Psoas muscle (tissue), 8 donors: ENCODE data around the gene S1PR5. TPM values are rescaled to one million over a fixed set of nuclear protein-coding genes. Genes with fewer than 3 reads are reported as not detected.

Experiments
- ATAC-seq, 4 donors: fragments of 200-7000 bp; cut with Tn5 transposase; one replicate each; pipeline ENCODE4 v1.9.1; 2020; ENCODE audit warnings: moderate library complexity in 3 of 4, mild to moderate bottlenecking in 2 of 4
- DNase-seq, 2 donors: peaks; one replicate each; pipeline ENCODE4 v3.0.0-alpha.2; 2020
- H3K27ac ChIP-seq: fragments of 200-600 bp; one replicate; pipeline ENCODE4 v1.8.0; 2022
- H3K27me3 ChIP-seq, 3 donors: fragments of 200-600 bp in 1 of 3; one replicate each; pipeline versions ENCODE4 v1.6.1 to v1.8.0; 2013 to 2022; ENCODE audit warnings: low read length in 2 of 3, mild to moderate bottlenecking in 2 of 3, moderate library complexity in 1 of 3; ENCODE audit not compliant: insufficient read depth in 3 of 3
- H3K36me3 ChIP-seq, 2 donors: fragments of 200-600 bp in 1 of 2; one replicate each; pipeline versions ENCODE4 v1.6.1 to v1.8.0; 2013 to 2022; ENCODE audit warnings: low read depth in 1 of 2, mild to moderate bottlenecking in 1 of 2, moderate library complexity in 1 of 2; ENCODE audit not compliant: insufficient read depth in 1 of 2
- H3K4me1 ChIP-seq: fragments of 200-600 bp; one replicate; pipeline ENCODE4 v1.8.0; 2022
- H3K4me3 ChIP-seq: fragments of 200-600 bp; one replicate; pipeline ENCODE4 v1.8.0; 2022; ENCODE audit warnings: mild to moderate bottlenecking
- H3K9me3 ChIP-seq: fragments of 200-600 bp; one replicate; pipeline ENCODE4 v1.8.0; 2022
- WGBS, 3 donors: extraction: QIAGEN DNeasy Blood & Tissue Kit; methylation state at CpG; one replicate each; pipeline versions ENCODE4 v1.1.6 to v1.1.7; 2013; 5-methylcytosine and 5-hydroxymethylcytosine counted together
- intact Hi-C, 2 donors: fragments of 100-400 bp; cut with DNase I; formaldehyde crosslinking; loops; one replicate each; pipeline versions ENCODE4 v1.11.0 to v1.14.2; 2022
- polyA plus RNA-seq, 3 donors: library from polyadenylated mRNA; stranded (reverse); fragments of 200-250 nt; gene quantifications; one replicate each; pipeline ENCODE4 v1.2.3, GENCODE V29; 2013
- total RNA-seq, 4 donors: library from RNA; stranded (reverse); fragmentation: NEBNext Ultra II Directional in 2 of 4; extraction: Animal tissue kit (Norgen Biotek cat#: 25700) in 2 of 4; gene quantifications; one replicate each; pipeline versions ENCODE4 v1.2.1 to v1.2.4, GENCODE V29; 2021 to 2023
- TF ChIP-seq, protein P1 (sequence below): fragments of 200-600 bp; IDR thresholded peaks from one replicate; pipeline ENCODE4 v1.8.0; 2022; ENCODE audit warnings: antibody characterized with exemption
- donor health status: healthy with polysubstance abuse.
- donor health status: DM: no; HTN: no; CAD: no; lungs with moderate emphysema.
- donor health status: Bipolar disorder and iron deficiency.
- donor health status: healthy.
- donor health status: DM: yes; HTN: yes; CAD: no.
- donor health status: DM: no; HTN: no; CAD: no.
- donor health status: DM: no; HTN: no; CAD: no.
- donor health status: DM: yes; HTN: yes; CAD: no.

S1PR5 gene
- total and polyA plus RNA-seq, 7 donors = 0.07 to 0.30 (median 0.15) TPM

- Histone ChIP-seq H3K36me3 (no peaks in the 10 kb centered on the region), H3K27me3 (peaks cover 0 to 70% (median 30%) of the 10 kb centered on the region in 3 donors), H3K4me3 (peak overlapping the region; percentile 52), H3K9me3 (no peaks in the 10 kb centered on the region), H3K4me1 (no peaks in the 10 kb centered on the region), H3K27ac (no peak overlapping the region)
- DNase-seq = no peak
- intact Hi-C loops = no loop called here
- TF ChIP-seq, protein P1, sequence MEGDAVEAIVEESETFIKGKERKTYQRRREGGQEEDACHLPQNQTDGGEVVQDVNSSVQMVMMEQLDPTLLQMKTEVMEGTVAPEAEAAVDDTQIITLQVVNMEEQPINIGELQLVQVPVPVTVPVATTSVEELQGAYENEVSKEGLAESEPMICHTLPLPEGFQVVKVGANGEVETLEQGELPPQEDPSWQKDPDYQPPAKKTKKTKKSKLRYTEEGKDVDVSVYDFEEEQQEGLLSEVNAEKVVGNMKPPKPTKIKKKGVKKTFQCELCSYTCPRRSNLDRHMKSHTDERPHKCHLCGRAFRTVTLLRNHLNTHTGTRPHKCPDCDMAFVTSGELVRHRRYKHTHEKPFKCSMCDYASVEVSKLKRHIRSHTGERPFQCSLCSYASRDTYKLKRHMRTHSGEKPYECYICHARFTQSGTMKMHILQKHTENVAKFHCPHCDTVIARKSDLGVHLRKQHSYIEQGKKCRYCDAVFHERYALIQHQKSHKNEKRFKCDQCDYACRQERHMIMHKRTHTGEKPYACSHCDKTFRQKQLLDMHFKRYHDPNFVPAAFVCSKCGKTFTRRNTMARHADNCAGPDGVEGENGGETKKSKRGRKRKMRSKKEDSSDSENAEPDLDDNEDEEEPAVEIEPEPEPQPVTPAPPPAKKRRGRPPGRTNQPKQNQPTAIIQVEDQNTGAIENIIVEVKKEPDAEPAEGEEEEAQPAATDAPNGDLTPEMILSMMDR = no peak
- ATAC-seq = peak in 3 of 4 donors; percentile 7 to 40 (median 35)
- 2 to 3% (median 2%) methylated on average over 24 to 27 of the region's 27 CpGs for WGBS, 3 donors
Measured at GRCh38 chr19:10517760-10518443, 655 bp upstream of the S1PR5 start.

GRCh38 chr19:10516671-10517286, 468 bp downstream of the S1PR5 start:
- Histone ChIP-seq H3K27ac (no peak overlapping the region), H3K4me3 (peak overlapping the region; percentile 52), H3K27me3 (peaks cover 0 to 80% (median 30%) of the 10 kb centered on the region in 3 donors)

DNA sequence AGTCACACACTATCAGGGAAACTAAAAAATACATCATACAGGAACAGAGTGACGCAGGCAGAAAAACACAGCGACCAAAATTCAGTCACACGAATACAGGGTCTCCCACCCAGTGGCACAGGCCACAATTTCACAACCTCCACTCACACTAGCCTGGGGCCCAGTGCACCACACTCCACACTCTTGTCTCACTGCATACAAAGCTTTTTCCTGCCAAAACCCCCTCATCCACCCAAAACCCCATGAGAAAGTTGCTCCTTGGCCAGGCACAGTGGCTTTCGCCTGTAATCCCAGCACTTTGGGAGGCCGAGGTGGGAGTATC, 1.2 kb downstream of the S1PR5 start:
- 91 to 94% (median 93%) methylated on average over 5 of the region's 5 CpGs for WGBS, 3 donors

More at GRCh38 chr19:10516671-10517286, 468 bp downstream of the S1PR5 start:
- ATAC-seq (no peak), DNase-seq (no peak)
- TF ChIP-seq, protein P1 = no peak
- 47 to 54% (median 53%) methylated on average over 10 of the region's 10 CpGs for WGBS, 3 donors
- Histone ChIP-seq H3K9me3 (no peaks in the 10 kb centered on the region), H3K4me1 (no peaks in the 10 kb centered on the region), H3K36me3 (no peaks in the 10 kb centered on the region)
- intact Hi-C loops = no loop called here

GRCh38 chr19:10514211-10515145, 2.8 kb downstream of the S1PR5 start:
- 9 to 13% (median 10%) methylated on average over 94 to 107 of the region's 107 CpGs for WGBS, 3 donors
- H3K4me1 ChIP-seq = no peaks in the 10 kb centered on the region
- no peaks in the 10 kb centered on the region for H3K9me3 ChIP-seq
- no peak for DNase-seq
- ATAC-seq = peak in 1 of 4 donors; percentile 40
- no peak overlapping the region for H3K27ac ChIP-seq
- TF ChIP-seq, protein P1 = no peak
- intact Hi-C loops = no loop called here
- H3K36me3 ChIP-seq = no peaks in the 10 kb centered on the region
- H3K27me3 ChIP-seq = peaks cover 0 to 90% (median 30%) of the 10 kb centered on the region in 3 donors
- peak overlapping the region; percentile 28 for H3K4me3 ChIP-seq

More for the DNA sequence above, 1.2 kb downstream of the S1PR5 start:
- H3K4me3 ChIP-seq = no peak overlapping the region
- ATAC-seq (no peak), DNase-seq (no peak)
- peaks cover 0 to 86% (median 30%) of the 10 kb centered on the region in 3 donors for H3K27me3 ChIP-seq
- TF ChIP-seq, protein P1 = no peak
- intact Hi-C loops = no loop called here
- no peak overlapping the region for H3K27ac ChIP-seq
- no peaks in the 10 kb centered on the region for H3K9me3 ChIP-seq
- H3K36me3 ChIP-seq = no peaks in the 10 kb centered on the region
- H3K4me1 ChIP-seq = no peaks in the 10 kb centered on the region
